Measurements from ENCODE around the gene ADAMTSL3.

GRCh38 chr15:83697716-83698115 is 43.8 kb downstream of the ADAMTSL3 start:
- no peak for TF ChIP-seq POLR2A (IDR thresholded peaks at IDR 0.05; ENCODE audit: low read length)
- TF ChIP-seq GATA1 (IDR thresholded peaks at IDR 0.05; ENCODE audit: low read depth, low read length) = no peak

Data from erythroblast (primary cell).